Breast epithelium (tissue), 4 donors: ENCODE data around the gene HNRNPD. TPM values are rescaled to one million over a fixed set of nuclear protein-coding genes. Genes with fewer than 3 reads are reported as not detected.
A peak's percentile ranks its signal among the peaks of the same experiment; 100 is the strongest.
"Not testable (repeated sequence)": the region's sequence is repeated elsewhere in the genome, so short reads cannot be mapped to it uniquely, and the experiment has no call there.

Experiments
- DNase-seq, 2 donors: peaks; one replicate each; pipeline ENCODE4 v3.0.0-alpha.2; 2019; ENCODE audit warnings: low spot score in 2 of 2
- H3K27ac ChIP-seq, 2 donors: fragments of 200-600 bp; sonication (generic) in 1 of 2; one replicate each; pipeline ENCODE4 v1.5.1; 2016 to 2019; ENCODE audit warnings: mild to moderate bottlenecking in 1 of 2
- H3K27me3 ChIP-seq, 2 donors: fragments of 200-600 bp; sonication (generic) in 1 of 2; one replicate each; pipeline versions ENCODE4 v1.5.1 to v1.6.0; 2017 to 2019; ENCODE audit warnings: control low read depth in 1 of 2, mild to moderate bottlenecking in 1 of 2
- H3K36me3 ChIP-seq: fragments of 200-600 bp; one replicate; pipeline ENCODE4 v1.5.1; 2019
- H3K4me1 ChIP-seq, 2 donors: fragments of 200-600 bp; sonication (generic); one replicate each; pipeline ENCODE4 v1.5.1; 2016 to 2019; ENCODE audit warnings: control low read depth in 1 of 2
- H3K4me3 ChIP-seq, 3 donors: fragments of 200-600 bp; sonication (generic); 1 replicate in 2 of 3; 2 replicates in 1 of 3; pipeline ENCODE4 v1.5.1; 2016 to 2019; ENCODE audit warnings: mild to moderate bottlenecking in 3 of 3, moderate library complexity in 2 of 3
- H3K9me3 ChIP-seq, 2 donors: fragments of 200-600 bp; sonication (generic) in 1 of 2; one replicate each; pipeline ENCODE4 v1.5.1; 2016 to 2019; ENCODE audit warnings: control low read depth in 1 of 2
- CTCF ChIP-seq, 3 donors: fragments of 450-650 bp; IDR thresholded peaks; one replicate each; pipeline ENCODE4 v1.5.1; 2016 to 2017; ENCODE audit warnings: antibody characterized with exemption in 3 of 3, mild to moderate bottlenecking in 3 of 3, moderate library complexity in 3 of 3
- POLR2A ChIP-seq: fragments of 450-650 bp; IDR thresholded peaks from one replicate; pipeline ENCODE4 v1.6.1; 2016; ENCODE audit warnings: antibody characterized with exemption, mild to moderate bottlenecking, moderate library complexity
- POLR2AphosphoS5 ChIP-seq, 3 donors: sonication (generic); formaldehyde crosslinking; IDR thresholded peaks; one replicate each; pipeline ENCODE4 v1.6.1; 2017; ENCODE audit warnings: antibody characterized with exemption in 3 of 3
- intact Hi-C: fragments of 100-400 bp; cut with DNase I; formaldehyde crosslinking; loops from one replicate; pipeline ENCODE4 v1.15.1; 2023; ENCODE audit warnings: low total_unique reads
- total RNA-seq, 3 donors: library from RNA; depleted of rRNA; stranded (reverse); fragments of >200 nt; gene quantifications; one replicate each; pipeline ENCODE4 v1.1.0, GENCODE V29; 2016

The HNRNPD gene
- total RNA-seq = 100 to 1,000 TPM in 2 of 3 donors, 10 to 100 TPM in 1; 85.1 to 130 (median 122) TPM

GRCh38 chr4:82373816-82374625 lies at the start of gene HNRNPD:
TSS of gene HNRNPD (minus strand) at chr4:82373991. CDS start at chr4:82373678, 313 bp downstream.
- Histone ChIP-seq H3K27me3 (no peaks in the 10 kb centered on the region), H3K4me1 (peaks cover 0 to 10% of the 10 kb centered on the region in 2 donors)
- intact Hi-C loops = loop anchor here (1.0 kb wide), 1 partner anchor 55 kb away; no protein-coding TSS in a partner anchor

GRCh38 chr4:82422616-82423015 lies 48.8 kb upstream of the HNRNPD start:
- H3K27ac ChIP-seq = no peak overlapping the region
- H3K36me3 ChIP-seq = no peaks in the 10 kb centered on the region
- TF ChIP-seq CTCF (IDR thresholded peaks at IDR 0.05) (no peak), POLR2AphosphoS5 (IDR thresholded peaks at IDR 0.05) (no peak), POLR2A (no peak)
- H3K27me3 ChIP-seq = no peaks in the 10 kb centered on the region
- no peak for DNase-seq
- H3K9me3 ChIP-seq = no peaks in the 10 kb centered on the region
- no peak overlapping the region for H3K4me3 ChIP-seq
- no peaks in the 10 kb centered on the region for H3K4me1 ChIP-seq
- intact Hi-C loops = no loop called here

More at GRCh38 chr4:82373816-82374625, at the start of gene HNRNPD:
- H3K36me3 ChIP-seq = no peaks in the 10 kb centered on the region
- H3K27ac ChIP-seq = peak within 1 kb of the TSS; percentile 99 to 100
- peak within 1 kb of the TSS; percentile 82 to 98 (median 88) for H3K4me3 ChIP-seq
- peak; percentile 96 to 98 for DNase-seq
- H3K9me3 ChIP-seq = no peaks in the 10 kb centered on the region
- TF ChIP-seq POLR2AphosphoS5 (IDR thresholded peaks at IDR 0.05) = peak; percentile 86 to 96 (median 92)
- TF ChIP-seq CTCF (IDR thresholded peaks at IDR 0.05) = no peak
- TF ChIP-seq POLR2A = peak; percentile 77

- Histone ChIP-seq H3K9me3 (no peaks in the 10 kb centered on the region), H3K27me3 (no peaks in the 10 kb centered on the region), H3K27ac (no peak overlapping the region), H3K4me3 (no peak overlapping the region), H3K36me3 (no peaks in the 10 kb centered on the region), H3K4me1 (no peaks in the 10 kb centered on the region)
- intact Hi-C loops = no loop called here
- no peak for TF ChIP-seq POLR2AphosphoS5 (IDR thresholded peaks at IDR 0.05)
- TF ChIP-seq POLR2A = no peak
- TF ChIP-seq CTCF (IDR thresholded peaks at IDR 0.05) = no peak
- DNase-seq = no peak
Observed at GRCh38 chr4:82421796-82422560, 48.2 kb upstream of the HNRNPD start.

- no peak for TF ChIP-seq CTCF (IDR thresholded peaks at IDR 0.05)
- no peaks in the 10 kb centered on the region for H3K4me1 ChIP-seq
- no peaks in the 10 kb centered on the region for H3K27me3 ChIP-seq
- H3K36me3 ChIP-seq = no peaks in the 10 kb centered on the region
- intact Hi-C loops = no loop called here
- DNase-seq = no peak
- H3K4me3 ChIP-seq = no peak overlapping the region
- H3K27ac ChIP-seq = no peak overlapping the region
- no peaks in the 10 kb centered on the region for H3K9me3 ChIP-seq
Observed at GRCh38 chr4:82419451-82419850, 45.7 kb upstream of the HNRNPD start.

- Histone ChIP-seq H3K4me1 (no peaks in the 10 kb centered on the region), H3K27me3 (no peaks in the 10 kb centered on the region), H3K4me3 (no peak overlapping the region), H3K9me3 (no peaks in the 10 kb centered on the region), H3K27ac (no peak overlapping the region), H3K36me3 (no peaks in the 10 kb centered on the region)
- no peak for DNase-seq
- no peak for TF ChIP-seq POLR2A
- TF ChIP-seq POLR2AphosphoS5 (IDR thresholded peaks at IDR 0.05) = no peak
- TF ChIP-seq CTCF (IDR thresholded peaks at IDR 0.05) = no peak
- intact Hi-C loops = no loop called here
Observed at GRCh38 chr4:82415922-82416365, 42.2 kb upstream of the HNRNPD start.

GRCh38 chr4:82415061-82415460 lies 41.3 kb upstream of the HNRNPD start:
- intact Hi-C loops, H3K36me3 ChIP-seq, H3K27me3 ChIP-seq, DNase-seq, H3K4me1 ChIP-seq, H3K4me3 ChIP-seq, H3K9me3 ChIP-seq, H3K27ac ChIP-seq: not testable (repeated sequence)
